GM12878 (cell line): ENCODE results near the gene UPF1.

Experiments used
- CEBPZ ChIP-seq: fragments of 150-350 bp; IDR thresholded peaks from 2 replicates; pipeline ENCODE4 v1.6.1; 2016; ENCODE audit warnings: low read depth, low read length
- CTCF ChIP-seq, 3 experiments: IDR thresholded peaks in 2 of 3; conservative IDR thresholded peaks in 1 of 3; 2 replicates each; pipeline ENCODE4 v1.5.1; 2011; ENCODE audit warnings: low read depth in 3 of 3, low read length in 3 of 3, mild to moderate bottlenecking in 3 of 3, control low read depth in 2 of 3, moderate library complexity in 2 of 3, inconsistent platforms in 1 of 3, mixed read lengths in 1 of 3; ENCODE audit not compliant: control insufficient read depth in 2 of 3, insufficient read depth in 1 of 3; ENCODE audit errors: extremely low read depth in 1 of 3
- EGR1 ChIP-seq, 2 experiments: IDR thresholded peaks; 1 replicate in 1 of 2; 2 replicates in 1 of 2; pipeline ENCODE4 v1.6.1; 2011 to 2012; ENCODE audit warnings: low read depth in 2 of 2, low read length in 2 of 2, borderline replicate concordance in 1 of 2, mild to moderate bottlenecking in 1 of 2, moderate library complexity in 1 of 2
- POLR2A ChIP-seq: IDR thresholded peaks from 2 replicates; pipeline ENCODE4 v1.6.1; 2011; ENCODE audit warnings: low read depth, mild to moderate bottlenecking, low read length
- RAD21 ChIP-seq: IDR thresholded peaks from 2 replicates; pipeline ENCODE4 v1.6.1; 2011; ENCODE audit warnings: mild to moderate bottlenecking, low read depth, low read length, moderate library complexity; ENCODE audit not compliant: insufficient read depth
- RCOR1 ChIP-seq: conservative IDR thresholded peaks from 2 replicates; pipeline ENCODE4 v1.6.1; 2012; ENCODE audit warnings: low read depth, low read length, improper control_type of control experiment
- TF ChIP-seq, protein P1 (sequence below): IDR thresholded peaks from 2 replicates; pipeline ENCODE4 v1.6.1; 2012; ENCODE audit warnings: mild to moderate bottlenecking, low read depth, low read length

- TF ChIP-seq POLR2A (no peak), RAD21 (no peak), CEBPZ (no peak), CTCF (IDR thresholded peaks at IDR 0.05 in 2 of 3, conservative IDR thresholded peaks at IDR 0.05 in 1 of 3; ENCODE audit: control insufficient read depth in 2 of 3, extremely low read depth in 1 of 3, insufficient read depth in 1 of 3, low read depth in 3 of 3, low read length in 3 of 3) (no peak), RCOR1 (no peak), EGR1 (IDR thresholded peaks at IDR 0.05; ENCODE audit: borderline replicate concordance in 1 of 2, low read depth in 2 of 2, low read length in 2 of 2) (no peak)
- TF ChIP-seq, protein P1, sequence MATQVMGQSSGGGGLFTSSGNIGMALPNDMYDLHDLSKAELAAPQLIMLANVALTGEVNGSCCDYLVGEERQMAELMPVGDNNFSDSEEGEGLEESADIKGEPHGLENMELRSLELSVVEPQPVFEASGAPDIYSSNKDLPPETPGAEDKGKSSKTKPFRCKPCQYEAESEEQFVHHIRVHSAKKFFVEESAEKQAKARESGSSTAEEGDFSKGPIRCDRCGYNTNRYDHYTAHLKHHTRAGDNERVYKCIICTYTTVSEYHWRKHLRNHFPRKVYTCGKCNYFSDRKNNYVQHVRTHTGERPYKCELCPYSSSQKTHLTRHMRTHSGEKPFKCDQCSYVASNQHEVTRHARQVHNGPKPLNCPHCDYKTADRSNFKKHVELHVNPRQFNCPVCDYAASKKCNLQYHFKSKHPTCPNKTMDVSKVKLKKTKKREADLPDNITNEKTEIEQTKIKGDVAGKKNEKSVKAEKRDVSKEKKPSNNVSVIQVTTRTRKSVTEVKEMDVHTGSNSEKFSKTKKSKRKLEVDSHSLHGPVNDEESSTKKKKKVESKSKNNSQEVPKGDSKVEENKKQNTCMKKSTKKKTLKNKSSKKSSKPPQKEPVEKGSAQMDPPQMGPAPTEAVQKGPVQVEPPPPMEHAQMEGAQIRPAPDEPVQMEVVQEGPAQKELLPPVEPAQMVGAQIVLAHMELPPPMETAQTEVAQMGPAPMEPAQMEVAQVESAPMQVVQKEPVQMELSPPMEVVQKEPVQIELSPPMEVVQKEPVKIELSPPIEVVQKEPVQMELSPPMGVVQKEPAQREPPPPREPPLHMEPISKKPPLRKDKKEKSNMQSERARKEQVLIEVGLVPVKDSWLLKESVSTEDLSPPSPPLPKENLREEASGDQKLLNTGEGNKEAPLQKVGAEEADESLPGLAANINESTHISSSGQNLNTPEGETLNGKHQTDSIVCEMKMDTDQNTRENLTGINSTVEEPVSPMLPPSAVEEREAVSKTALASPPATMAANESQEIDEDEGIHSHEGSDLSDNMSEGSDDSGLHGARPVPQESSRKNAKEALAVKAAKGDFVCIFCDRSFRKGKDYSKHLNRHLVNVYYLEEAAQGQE, result no peak
These were observed 14.2 kb downstream of the UPF1 start for GRCh38 chr19:18845961-18846360.
